ENCODE results near the gene ZNF718. TPM values are rescaled to one million over a fixed set of nuclear protein-coding genes. Genes with fewer than 3 reads are reported as not detected.
"Not testable (repeated sequence)": the region's sequence is repeated elsewhere in the genome, so short reads cannot be mapped to it uniquely, and the experiment has no call there.

Gene ZNF718
- 10 to 100 TPM in 1 of 2 donors, 1 to 10 TPM in 1; 7.3 to 11.8 TPM for total RNA-seq
- polyA plus RNA-seq: 1 to 10 TPM in 1 of 2 donors, under 1 TPM in 1; 0.75 to 1.5 TPM
- long read RNA-seq, donor 1, partial matches to known transcripts: 0 of 4 reads
- long read RNA-seq, donor 1, other reads (novel, unspliced or antisense): 4 of 4 reads
- long read RNA-seq, donor 2, partial matches to known transcripts: 0 of 4 reads
- long read RNA-seq, donor 2, other reads (novel, unspliced or antisense): 3 of 4 reads

- Histone ChIP-seq H3K4me1 (ENCODE audit: control insufficient read depth in 1 of 2, insufficient read depth in 2 of 2, low read length in 2 of 2) (peaks cover 0 to 3% of the 10 kb centered on the region in 2 donors), H3K36me3 (ENCODE audit: control insufficient read depth in 1 of 2, insufficient read depth in 2 of 2, low read length in 1 of 2) (no peaks in the 10 kb centered on the region), H3K27me3 (ENCODE audit: control insufficient read depth in 1 of 2, insufficient read depth in 2 of 2, low read length in 1 of 2) (no peaks in the 10 kb centered on the region), H3K9me3 (ENCODE audit: control insufficient read depth, low read length) (peaks cover 1% of the 10 kb centered on the region), H3K27ac (ENCODE audit: low read depth in 1 of 2, low read length in 2 of 2) (peak within 1 kb of the TSS in 1 of 2 donors; percentile 84), H3K4me3 (ENCODE audit: low read length in 2 of 2) (peak within 1 kb of the TSS; percentile 84 to 85)
- intact Hi-C loops (cut with DNase I): no loop called here
- DNase-seq: peak; percentile 95
- peak; percentile 99 for ATAC-seq (ENCODE audit: low FRiP score)
- WGBS, 2 donors: 0% methylated on average over 43 to 44 of the region's 44 CpGs
These were observed at the start of gene ZNF718 for GRCh38 chr4:124275-125081. Gene ZNF718 (plus strand): TSS chr4:124501. CDS start chr4:124671, 170 bp downstream.

- no peak overlapping the region for H3K27ac ChIP-seq (ENCODE audit: low read depth in 1 of 2, low read length in 2 of 2)
- no peaks in the 10 kb centered on the region for H3K27me3 ChIP-seq (ENCODE audit: control insufficient read depth in 1 of 2, insufficient read depth in 2 of 2, low read length in 1 of 2)
- DNase-seq: no peak
- WGBS, 2 donors: 98 to 99% methylated on average over 3 of the region's 3 CpGs
- peaks cover 6 to 20% of the 10 kb centered on the region in 2 donors for H3K36me3 ChIP-seq (ENCODE audit: control insufficient read depth in 1 of 2, insufficient read depth in 2 of 2, low read length in 1 of 2)
- intact Hi-C loops (cut with DNase I): no loop called here
- H3K4me3 ChIP-seq (ENCODE audit: low read length in 2 of 2): peak overlapping the region in 1 of 2 donors; percentile 14
- ATAC-seq (ENCODE audit: low FRiP score): no peak
- no peaks in the 10 kb centered on the region for H3K4me1 ChIP-seq (ENCODE audit: control insufficient read depth in 1 of 2, insufficient read depth in 2 of 2, low read length in 2 of 2)
- peaks cover 9% of the 10 kb centered on the region for H3K9me3 ChIP-seq (ENCODE audit: control insufficient read depth, low read length)
These were observed 38.4 kb upstream of the ZNF718 start for GRCh38 chr4:85951-86350.

GRCh38 chr4:86559-87324, 37.6 kb upstream of the ZNF718 start:
- DNase-seq; H3K27me3 ChIP-seq (ENCODE audit: control insufficient read depth in 1 of 2, insufficient read depth in 2 of 2, low read length in 1 of 2); H3K4me1 ChIP-seq (ENCODE audit: control insufficient read depth in 1 of 2, insufficient read depth in 2 of 2, low read length in 2 of 2); ATAC-seq (ENCODE audit: low FRiP score); H3K27ac ChIP-seq (ENCODE audit: low read depth in 1 of 2, low read length in 2 of 2); intact Hi-C loops (cut with DNase I); H3K9me3 ChIP-seq (ENCODE audit: control insufficient read depth, low read length): not testable (repeated sequence)
- WGBS, 2 donors: 97 to 100% methylated on average over 7 of the region's 7 CpGs
- H3K36me3 ChIP-seq (ENCODE audit: control insufficient read depth in 1 of 2, insufficient read depth in 2 of 2, low read length in 1 of 2): peaks cover 6 to 20% of the 10 kb centered on the region in 2 donors
- H3K4me3 ChIP-seq (ENCODE audit: low read length in 2 of 2): peak overlapping the region in 1 of 2 donors; percentile 14

GRCh38 chr4:98386-98785, 25.9 kb upstream of the ZNF718 start:
- Histone ChIP-seq H3K4me3 (ENCODE audit: low read length in 2 of 2) (no peak overlapping the region), H3K27ac (ENCODE audit: low read depth in 1 of 2, low read length in 2 of 2) (no peak overlapping the region), H3K36me3 (ENCODE audit: control insufficient read depth in 1 of 2, insufficient read depth in 2 of 2, low read length in 1 of 2) (no peaks in the 10 kb centered on the region), H3K9me3 (ENCODE audit: control insufficient read depth, low read length) (peaks cover 26% of the 10 kb centered on the region), H3K27me3 (ENCODE audit: control insufficient read depth in 1 of 2, insufficient read depth in 2 of 2, low read length in 1 of 2) (no peaks in the 10 kb centered on the region), H3K4me1 (ENCODE audit: control insufficient read depth in 1 of 2, insufficient read depth in 2 of 2, low read length in 2 of 2) (no peaks in the 10 kb centered on the region)
- 89% methylated on average over 1 of the region's 1 CpG for WGBS, 2 donors
- no peak for DNase-seq
- no peak for ATAC-seq (ENCODE audit: low FRiP score)
- intact Hi-C loops (cut with DNase I): no loop called here

GRCh38 chr4:99863-100262, 24.4 kb upstream of the ZNF718 start:
- no peaks in the 10 kb centered on the region for H3K27me3 ChIP-seq (ENCODE audit: control insufficient read depth in 1 of 2, insufficient read depth in 2 of 2, low read length in 1 of 2)
- 82 to 87% methylated on average over 5 of the region's 5 CpGs for WGBS, 2 donors
- intact Hi-C loops (cut with DNase I): no loop called here
- peaks cover 20% of the 10 kb centered on the region for H3K9me3 ChIP-seq (ENCODE audit: control insufficient read depth, low read length)
- DNase-seq (no peak), ATAC-seq (ENCODE audit: low FRiP score) (no peak)
- no peaks in the 10 kb centered on the region for H3K4me1 ChIP-seq (ENCODE audit: control insufficient read depth in 1 of 2, insufficient read depth in 2 of 2, low read length in 2 of 2)
- H3K27ac ChIP-seq (ENCODE audit: low read depth in 1 of 2, low read length in 2 of 2): no peak overlapping the region
- H3K4me3 ChIP-seq (ENCODE audit: low read length in 2 of 2): no peak overlapping the region
- no peaks in the 10 kb centered on the region for H3K36me3 ChIP-seq (ENCODE audit: control insufficient read depth in 1 of 2, insufficient read depth in 2 of 2, low read length in 1 of 2)

GRCh38 chr4:107083-107443, 17.2 kb upstream of the ZNF718 start:
- DNase-seq (no peak), ATAC-seq (ENCODE audit: low FRiP score) (no peak)
- WGBS, 2 donors: 11% methylated on average over 29 to 33 of the region's 33 CpGs
- Histone ChIP-seq H3K4me3 (ENCODE audit: low read length in 2 of 2) (peak overlapping the region in 1 of 2 donors; percentile 17), H3K4me1 (ENCODE audit: control insufficient read depth in 1 of 2, insufficient read depth in 2 of 2, low read length in 2 of 2) (no peaks in the 10 kb centered on the region), H3K27me3 (ENCODE audit: control insufficient read depth in 1 of 2, insufficient read depth in 2 of 2, low read length in 1 of 2) (peaks cover 0 to 4% of the 10 kb centered on the region in 2 donors), H3K27ac (ENCODE audit: low read depth in 1 of 2, low read length in 2 of 2) (no peak overlapping the region), H3K9me3 (ENCODE audit: control insufficient read depth, low read length) (peaks cover 18% of the 10 kb centered on the region), H3K36me3 (ENCODE audit: control insufficient read depth in 1 of 2, insufficient read depth in 2 of 2, low read length in 1 of 2) (no peaks in the 10 kb centered on the region)
- intact Hi-C loops (cut with DNase I): no loop called here

DNA sequence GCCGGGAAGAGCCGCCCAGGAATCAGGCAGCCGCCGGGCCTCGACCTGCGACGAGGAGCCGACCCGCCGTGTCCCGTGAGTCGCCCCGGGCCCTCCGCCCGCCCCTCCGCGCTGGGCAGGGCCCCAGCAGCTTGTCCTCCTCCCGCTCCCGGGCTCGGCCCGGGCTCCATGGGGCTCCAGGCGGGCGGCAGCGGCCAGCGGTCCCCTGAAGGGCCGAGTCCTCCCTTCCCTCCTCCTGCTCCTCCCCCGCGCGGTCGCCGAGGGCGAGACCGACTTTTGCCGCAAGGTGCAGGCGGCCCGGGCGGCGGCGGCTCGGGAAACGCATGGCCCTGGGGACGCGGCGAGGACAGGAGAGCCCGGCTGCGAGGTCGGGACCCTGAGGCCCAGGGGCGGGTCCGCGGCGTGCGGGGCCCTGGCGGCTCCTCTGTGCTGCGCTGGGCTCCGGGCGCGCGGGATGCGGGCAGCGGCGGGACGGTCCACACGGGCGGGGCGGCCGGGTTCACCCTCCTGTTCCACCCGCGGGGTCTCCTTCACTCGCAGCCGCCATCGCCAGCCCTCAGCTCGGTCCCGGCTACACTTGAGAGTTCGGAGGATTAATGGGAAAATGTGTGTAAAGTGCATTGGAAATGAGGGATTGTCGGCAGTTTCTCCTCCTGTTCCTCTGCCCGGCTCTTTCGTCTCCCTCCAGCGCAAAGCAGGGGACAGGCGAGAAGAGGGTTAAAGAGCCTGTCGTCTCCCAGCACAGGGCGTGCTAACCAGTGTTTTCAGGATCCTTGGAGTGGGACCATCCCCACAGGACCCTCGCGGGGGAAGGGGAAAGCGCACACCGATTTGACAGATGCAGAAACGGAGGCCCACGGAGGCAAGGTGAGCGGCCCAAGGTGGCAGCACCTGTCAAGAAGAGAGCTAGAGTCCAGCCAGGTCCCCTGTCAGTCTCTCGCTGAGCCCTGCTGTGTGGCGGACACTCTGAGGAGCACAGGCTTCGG, 16.6 kb upstream of the ZNF718 start:
- DNase-seq (no peak), ATAC-seq (ENCODE audit: low FRiP score) (no peak)
- no peak overlapping the region for H3K27ac ChIP-seq (ENCODE audit: low read depth in 1 of 2, low read length in 2 of 2)
- H3K4me1 ChIP-seq (ENCODE audit: control insufficient read depth in 1 of 2, insufficient read depth in 2 of 2, low read length in 2 of 2): no peaks in the 10 kb centered on the region
- H3K36me3 ChIP-seq (ENCODE audit: control insufficient read depth in 1 of 2, insufficient read depth in 2 of 2, low read length in 1 of 2): no peaks in the 10 kb centered on the region
- H3K4me3 ChIP-seq (ENCODE audit: low read length in 2 of 2): peak overlapping the region in 1 of 2 donors; percentile 30
- 5% methylated on average over 70 to 91 of the region's 91 CpGs for WGBS, 2 donors
- H3K27me3 ChIP-seq (ENCODE audit: control insufficient read depth in 1 of 2, insufficient read depth in 2 of 2, low read length in 1 of 2): peaks cover 0 to 4% of the 10 kb centered on the region in 2 donors
- intact Hi-C loops (cut with DNase I): no loop called here
- peaks cover 18% of the 10 kb centered on the region for H3K9me3 ChIP-seq (ENCODE audit: control insufficient read depth, low read length)

GRCh38 chr4:112771-113170, 11.5 kb upstream of the ZNF718 start:
- ATAC-seq (ENCODE audit: low FRiP score) (no peak), DNase-seq (no peak)
- H3K27ac ChIP-seq (ENCODE audit: low read depth in 1 of 2, low read length in 2 of 2): no peak overlapping the region
- intact Hi-C loops (cut with DNase I): no loop called here
- H3K4me1 ChIP-seq (ENCODE audit: control insufficient read depth in 1 of 2, insufficient read depth in 2 of 2, low read length in 2 of 2): no peaks in the 10 kb centered on the region
- H3K27me3 ChIP-seq (ENCODE audit: control insufficient read depth in 1 of 2, insufficient read depth in 2 of 2, low read length in 1 of 2): peaks cover 0 to 4% of the 10 kb centered on the region in 2 donors
- no peak overlapping the region for H3K4me3 ChIP-seq (ENCODE audit: low read length in 2 of 2)
- peaks cover 11% of the 10 kb centered on the region for H3K9me3 ChIP-seq (ENCODE audit: control insufficient read depth, low read length)
- H3K36me3 ChIP-seq (ENCODE audit: control insufficient read depth in 1 of 2, insufficient read depth in 2 of 2, low read length in 1 of 2): no peaks in the 10 kb centered on the region
- 65 to 69% methylated on average over 1 of the region's 1 CpG for WGBS, 2 donors
